ENCODE measurements around the gene GPANK1.

Gene GPANK1

DNA sequence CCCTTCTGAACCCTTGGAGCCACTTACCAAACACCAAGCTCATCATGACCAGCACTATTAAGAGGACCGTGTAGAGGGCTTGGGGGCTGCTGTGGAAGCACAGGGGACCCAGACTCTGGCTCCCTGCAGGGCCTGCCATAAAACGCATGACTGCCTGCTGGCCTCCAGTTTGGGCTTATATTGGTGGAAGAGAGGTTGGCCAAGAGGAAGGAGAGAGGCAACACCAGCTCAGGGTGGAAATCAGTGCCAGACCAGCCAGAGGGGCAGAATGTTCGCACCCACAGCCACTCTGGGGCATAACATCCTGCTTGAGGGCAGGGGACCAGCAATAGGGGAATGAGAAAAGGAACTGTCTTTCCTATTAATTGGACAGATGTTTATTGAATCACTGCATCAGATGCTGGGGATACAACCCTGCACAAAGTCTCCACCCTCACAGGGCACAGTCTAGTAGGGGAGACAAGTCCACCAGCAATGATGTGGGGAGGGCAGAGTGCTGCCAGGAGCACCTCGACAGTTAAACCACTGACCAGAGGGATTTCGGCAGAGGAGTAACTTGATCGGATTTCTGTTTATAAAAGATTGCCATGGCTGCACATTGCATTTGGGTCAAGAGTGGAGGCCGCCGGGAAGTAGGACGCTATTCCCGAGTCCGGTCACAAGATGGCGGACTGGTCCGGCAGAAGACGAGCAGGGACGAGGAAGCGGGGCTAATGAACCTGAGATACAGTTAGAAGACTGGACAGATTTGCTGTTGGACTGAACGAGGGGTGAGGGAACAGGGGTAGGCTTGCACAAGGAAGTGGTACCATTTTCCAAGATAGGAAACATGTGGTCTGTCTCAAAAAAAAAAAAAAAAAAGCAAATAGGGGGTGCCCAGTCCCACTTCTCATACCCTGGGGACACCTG lies 15.7 kb upstream of the GPANK1 start, which contains the start of gene LY6G5C:
Gene LY6G5C (minus strand): TSS at position 842 of the 909 bp plus-strand sequence. CDS start 694 bp downstream, at position 148.
- no peaks in the 10 kb centered on the region for H3K36me3 Mint-ChIP-seq
- no peaks in the 10 kb centered on the region for H3K27me3 Mint-ChIP-seq
- H3K27ac Mint-ChIP-seq: peak within 1 kb of the TSS; percentile 71
- no peaks in the 10 kb centered on the region for H3K9me3 Mint-ChIP-seq
- H3K4me3 Mint-ChIP-seq: peak within 1 kb of the TSS; percentile 89
- H3K4me1 Mint-ChIP-seq: peaks cover 24% of the 10 kb centered on the region

DNA sequence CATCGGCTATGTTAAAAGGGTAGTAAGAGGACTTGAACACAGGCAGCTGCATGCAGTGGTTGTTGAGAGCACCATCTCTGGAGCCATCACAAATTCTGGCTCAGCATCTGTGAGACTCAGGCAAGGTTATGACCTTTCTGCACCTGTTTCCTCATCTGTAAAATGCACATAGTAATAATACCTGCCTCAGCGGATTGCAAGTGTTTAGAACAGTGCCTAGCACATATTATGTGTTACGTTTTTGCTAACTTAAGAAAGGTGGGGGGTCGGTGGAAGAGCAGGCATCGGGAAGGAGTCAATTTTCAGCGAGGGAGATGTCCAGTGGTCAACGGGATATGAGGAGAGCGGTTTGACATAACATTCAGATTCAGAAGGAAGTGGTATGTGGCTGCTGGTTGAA lies 13.2 kb upstream of the GPANK1 start:
- H3K36me3 Mint-ChIP-seq: no peaks in the 10 kb centered on the region
- H3K4me3 Mint-ChIP-seq: no peak overlapping the region

DNA sequence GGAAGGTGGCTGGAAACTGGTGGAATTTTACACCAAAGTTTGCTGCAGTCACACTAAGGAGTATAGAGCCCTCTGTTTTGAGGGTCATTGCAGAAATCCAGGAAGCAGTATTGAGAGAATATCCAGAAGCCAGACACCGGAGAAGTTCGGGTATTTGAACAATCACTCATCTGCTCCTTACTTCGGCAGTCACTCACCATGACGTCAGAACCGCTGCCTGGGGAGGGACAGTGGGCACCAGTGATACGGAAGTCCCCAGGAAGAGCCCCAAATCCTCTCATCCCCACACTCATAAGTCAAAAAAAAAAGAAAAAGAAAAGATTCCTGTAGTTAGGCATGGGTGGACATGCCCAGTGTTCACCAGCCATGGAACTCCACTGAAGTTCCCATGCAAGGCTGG lies 12.1 kb upstream of the GPANK1 start:
- Mint-ChIP-seq H3K9me3 (no peaks in the 10 kb centered on the region), H3K27ac (no peak overlapping the region), H3K36me3 (peaks cover 5% of the 10 kb centered on the region), H3K4me3 (no peak overlapping the region), H3K27me3 (no peaks in the 10 kb centered on the region), H3K4me1 (peaks cover 23% of the 10 kb centered on the region)

More for the DNA sequence above, 13.2 kb upstream of the GPANK1 start:
- H3K4me1 Mint-ChIP-seq: peaks cover 24% of the 10 kb centered on the region
- H3K27me3 Mint-ChIP-seq: no peaks in the 10 kb centered on the region
- H3K9me3 Mint-ChIP-seq: no peaks in the 10 kb centered on the region
- no peak overlapping the region for H3K27ac Mint-ChIP-seq

DNA sequence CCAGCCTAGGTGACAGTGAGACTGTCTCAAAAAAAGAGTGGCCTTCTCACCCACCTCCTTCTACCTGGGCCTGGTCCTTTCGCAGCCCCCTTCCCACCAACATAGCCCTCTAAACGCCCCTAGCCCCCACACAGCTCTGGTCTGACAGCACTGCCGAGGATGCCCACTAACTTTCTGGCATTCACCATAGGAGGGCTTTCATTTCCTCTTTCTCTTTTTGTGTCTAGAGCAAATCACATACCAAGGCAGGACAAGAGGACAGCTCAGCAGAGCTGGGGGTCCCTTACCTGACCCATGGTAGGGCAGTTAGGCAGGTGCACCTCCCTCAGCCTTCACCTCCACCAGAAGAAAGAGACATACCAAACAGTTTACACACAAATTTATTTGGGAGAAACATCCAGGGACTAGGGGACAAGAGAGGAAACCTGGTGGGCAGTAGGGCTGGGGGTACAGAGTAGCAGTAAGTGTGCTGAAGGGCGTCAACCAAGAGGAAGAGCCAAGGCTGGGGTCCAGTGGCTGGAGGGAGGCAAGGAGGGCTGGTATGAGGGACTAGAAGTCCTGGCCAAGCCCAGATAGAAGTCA lies 11.6 kb upstream of the GPANK1 start:
- H3K4me1 Mint-ChIP-seq: peaks cover 18% of the 10 kb centered on the region
- no peak overlapping the region for H3K4me3 Mint-ChIP-seq
- H3K27ac Mint-ChIP-seq: no peak overlapping the region

DNA sequence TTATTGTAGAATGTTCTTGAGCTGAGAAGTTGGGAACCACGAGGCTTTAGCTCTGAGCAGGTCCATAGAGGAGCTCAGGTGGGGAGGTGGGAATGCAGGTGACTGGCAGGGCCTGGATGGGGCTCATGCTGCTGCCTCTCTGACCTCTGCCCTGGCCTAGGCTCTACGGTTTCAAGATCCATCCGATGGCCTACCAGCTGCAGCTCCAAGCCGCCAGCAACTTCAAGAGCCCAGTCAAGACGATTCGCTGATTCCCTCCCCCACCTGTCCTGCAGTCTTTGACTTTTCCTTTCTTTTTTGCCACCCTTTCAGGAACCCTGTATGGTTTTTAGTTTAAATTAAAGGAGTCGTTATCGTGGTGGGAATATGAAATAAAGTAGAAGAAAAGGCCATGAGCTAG lies 4.9 kb upstream of the GPANK1 start, which contains the start of gene LY6G5B:
Gene LY6G5B (plus strand): TSS at position 301 of the 400 bp plus-strand sequence. CDS start 975 bp downstream, outside the sequence.
- Mint-ChIP-seq H3K36me3 (peaks cover 20% of the 10 kb centered on the region), H3K4me3 (no peak within 1 kb of the TSS), H3K9me3 (no peaks in the 10 kb centered on the region), H3K27me3 (no peaks in the 10 kb centered on the region), H3K27ac (no peak within 1 kb of the TSS), H3K4me1 (peaks cover 35% of the 10 kb centered on the region)

More for the DNA sequence above, 11.6 kb upstream of the GPANK1 start:
- Mint-ChIP-seq H3K36me3 (peaks cover 5% of the 10 kb centered on the region), H3K27me3 (no peaks in the 10 kb centered on the region), H3K9me3 (no peaks in the 10 kb centered on the region)

DNA sequence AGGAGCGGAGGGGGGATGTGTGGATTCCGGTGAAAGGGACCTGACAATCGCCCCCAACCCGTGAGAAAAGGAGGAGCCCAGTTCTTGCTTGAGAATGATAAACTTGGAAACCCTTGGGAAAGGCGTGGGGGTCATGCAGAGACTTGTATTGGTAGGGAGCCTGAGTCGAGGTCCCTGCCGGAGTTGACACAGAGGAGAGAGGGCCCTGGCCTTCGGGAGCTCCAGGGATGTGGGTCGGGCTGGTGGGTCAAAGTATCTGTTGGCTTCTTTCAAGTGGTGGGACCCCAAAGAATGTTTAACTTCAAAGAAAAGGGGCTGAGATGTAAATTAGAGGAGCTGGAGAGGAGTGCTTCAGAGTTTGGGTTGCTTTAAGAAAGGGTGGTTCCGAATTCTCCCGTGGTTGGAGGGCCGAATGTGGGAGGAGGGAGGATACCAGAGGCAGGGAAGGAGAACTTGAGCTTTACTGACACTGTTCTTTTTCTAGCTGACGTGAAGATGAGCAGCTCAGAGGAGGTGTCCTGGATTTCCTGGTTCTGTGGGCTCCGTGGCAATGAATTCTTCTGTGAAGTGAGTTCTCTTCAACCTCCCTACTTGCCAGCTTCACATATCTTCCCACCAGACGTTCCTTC lies 1.7 kb upstream of the GPANK1 start:
- Mint-ChIP-seq H3K4me3 (peak overlapping the region; percentile 99), H3K4me1 (peaks cover 59% of the 10 kb centered on the region), H3K36me3 (peaks cover 26% of the 10 kb centered on the region), H3K27ac (peak overlapping the region; percentile 99), H3K9me3 (no peaks in the 10 kb centered on the region), H3K27me3 (no peaks in the 10 kb centered on the region)

DNA sequence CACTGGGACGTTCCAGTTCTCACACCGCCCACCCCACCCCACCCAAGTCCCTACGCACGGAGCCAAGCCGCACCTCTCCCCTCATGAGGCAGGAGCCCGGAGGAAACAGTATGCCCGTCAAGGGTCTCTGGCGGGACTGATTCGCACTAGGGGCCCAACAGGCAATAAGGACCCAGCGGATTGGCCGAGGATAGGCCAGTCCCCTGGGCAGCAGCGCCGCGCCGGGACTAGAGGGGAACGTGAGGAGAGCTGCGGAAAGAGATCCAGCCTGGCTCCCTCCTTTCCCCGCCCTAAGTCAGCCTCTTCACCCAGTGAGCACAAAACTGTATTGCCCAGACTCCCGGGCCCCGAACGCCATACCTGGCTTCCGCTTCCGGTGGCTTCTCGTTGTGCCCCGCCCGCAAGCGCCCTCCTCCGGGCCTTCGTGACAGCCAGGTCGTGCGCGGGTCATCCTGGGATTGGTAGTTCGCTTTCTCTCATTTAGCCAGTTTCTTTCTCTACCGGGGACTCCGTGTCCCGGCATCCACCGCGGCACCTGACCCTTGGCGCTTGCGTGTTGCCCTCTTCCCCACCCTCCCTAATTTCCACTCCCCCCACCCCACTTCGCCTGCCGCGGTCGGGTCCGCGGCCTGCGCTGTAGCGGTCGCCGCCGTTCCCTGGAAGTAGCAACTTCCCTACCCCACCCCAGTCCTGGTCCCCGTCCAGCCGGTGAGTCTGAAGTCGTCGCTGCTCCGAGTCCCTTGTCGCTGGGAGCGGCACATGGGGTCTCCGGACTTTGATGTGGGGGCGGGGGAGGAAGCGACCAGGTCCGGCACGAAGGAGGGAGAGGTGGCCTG lies 922 bp upstream of the GPANK1 start, which contains the start of gene CSNK2B:
Gene CSNK2B (plus strand): TSS at position 580 of the 836 bp plus-strand sequence. CDS start 752 bp downstream, outside the sequence.
- Mint-ChIP-seq H3K9me3 (no peaks in the 10 kb centered on the region), H3K27me3 (no peaks in the 10 kb centered on the region), H3K4me1 (peaks cover 65% of the 10 kb centered on the region), H3K27ac (peak within 1 kb of the TSS; percentile 99), H3K36me3 (peaks cover 26% of the 10 kb centered on the region), H3K4me3 (peak within 1 kb of the TSS; percentile 99)

DNA sequence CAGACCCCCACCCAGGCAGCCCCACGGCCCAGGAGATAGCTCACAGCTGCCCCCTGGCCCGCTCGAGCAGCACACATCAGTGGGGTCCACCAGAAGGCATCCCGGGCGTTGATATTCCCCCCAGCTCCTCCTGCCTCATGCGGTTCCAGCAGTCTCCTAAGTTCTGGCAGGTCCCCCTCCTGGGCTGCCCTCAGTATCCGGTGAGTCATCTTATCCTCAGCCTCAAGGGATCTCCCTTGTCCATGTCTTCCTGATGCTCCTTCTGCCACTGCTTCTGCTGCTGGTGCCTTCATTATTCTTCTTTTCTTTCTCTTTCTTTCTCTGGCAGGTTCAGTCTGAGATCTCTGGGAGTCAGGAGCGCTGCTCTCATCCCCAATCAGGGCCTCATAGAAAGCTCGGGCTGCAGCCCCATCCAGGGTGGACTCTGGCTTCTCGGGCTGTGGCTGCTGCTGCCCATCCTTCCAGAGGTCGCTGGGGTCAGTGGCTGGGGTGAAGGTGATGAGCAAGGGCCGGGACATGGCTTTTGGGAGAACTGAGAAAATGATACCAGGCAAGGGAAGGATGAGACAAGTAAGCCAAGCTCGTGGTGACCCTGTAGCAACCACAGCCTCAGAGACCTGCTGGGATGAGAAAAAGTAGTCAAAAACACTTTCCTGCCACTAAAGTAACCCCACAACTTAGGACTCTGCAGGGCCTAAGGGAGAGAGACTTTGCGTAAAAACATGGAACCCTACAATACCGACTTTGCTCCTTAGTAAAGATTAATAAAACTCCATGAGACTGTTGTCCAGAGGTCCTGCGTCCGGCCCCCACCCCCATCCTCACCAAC lies 622 bp downstream of the GPANK1 start:
- H3K27me3 Mint-ChIP-seq: no peaks in the 10 kb centered on the region
- peak overlapping the region; percentile 99 for H3K27ac Mint-ChIP-seq
- peaks cover 26% of the 10 kb centered on the region for H3K36me3 Mint-ChIP-seq
- H3K4me3 Mint-ChIP-seq: peak overlapping the region; percentile 99
- no peaks in the 10 kb centered on the region for H3K9me3 Mint-ChIP-seq
- peaks cover 75% of the 10 kb centered on the region for H3K4me1 Mint-ChIP-seq

DNA sequence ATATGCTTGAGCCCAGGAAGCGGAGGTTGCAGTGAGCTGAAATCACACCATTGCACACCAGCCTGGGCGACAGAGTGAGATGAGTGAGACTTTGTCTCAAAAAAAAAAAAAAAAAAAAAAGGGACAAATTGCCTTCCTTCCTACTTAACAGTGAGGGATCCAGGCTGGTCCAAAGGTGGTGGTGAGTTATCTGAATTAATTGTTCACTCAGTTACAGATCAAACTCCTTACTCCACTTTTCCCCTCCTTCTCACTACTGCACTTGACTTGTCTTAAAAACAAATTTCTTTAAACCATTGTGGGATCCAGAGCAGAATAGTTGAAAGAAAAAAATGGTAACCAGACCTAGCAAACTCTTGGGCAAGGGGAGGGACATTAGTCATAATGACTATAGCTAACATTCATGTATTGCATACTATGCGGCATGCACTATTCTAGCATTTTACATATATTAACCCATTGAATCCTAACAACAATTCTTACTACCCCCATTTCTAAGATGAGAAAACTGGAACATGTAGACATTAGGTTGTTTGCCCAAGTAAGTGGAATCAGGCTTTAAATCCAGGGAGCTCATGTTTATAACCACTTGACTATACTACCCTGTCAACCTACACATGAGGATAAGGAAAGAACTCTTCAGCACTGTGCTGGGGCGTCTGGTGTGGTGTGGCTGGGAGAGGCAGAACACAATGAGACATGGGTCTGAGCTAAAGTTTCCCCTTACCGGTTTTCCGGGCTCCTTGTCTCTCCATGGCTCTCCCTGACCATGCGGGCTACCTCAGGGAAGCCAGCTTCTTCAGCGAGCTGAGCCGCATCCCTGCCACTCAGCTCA lies 1.5 kb downstream of the GPANK1 start:
- H3K27me3 Mint-ChIP-seq: no peaks in the 10 kb centered on the region
- H3K4me1 Mint-ChIP-seq: peaks cover 75% of the 10 kb centered on the region
- H3K36me3 Mint-ChIP-seq: peaks cover 26% of the 10 kb centered on the region
- peak overlapping the region; percentile 99 for H3K27ac Mint-ChIP-seq
- H3K9me3 Mint-ChIP-seq: no peaks in the 10 kb centered on the region
- H3K4me3 Mint-ChIP-seq: peak overlapping the region; percentile 99

DNA sequence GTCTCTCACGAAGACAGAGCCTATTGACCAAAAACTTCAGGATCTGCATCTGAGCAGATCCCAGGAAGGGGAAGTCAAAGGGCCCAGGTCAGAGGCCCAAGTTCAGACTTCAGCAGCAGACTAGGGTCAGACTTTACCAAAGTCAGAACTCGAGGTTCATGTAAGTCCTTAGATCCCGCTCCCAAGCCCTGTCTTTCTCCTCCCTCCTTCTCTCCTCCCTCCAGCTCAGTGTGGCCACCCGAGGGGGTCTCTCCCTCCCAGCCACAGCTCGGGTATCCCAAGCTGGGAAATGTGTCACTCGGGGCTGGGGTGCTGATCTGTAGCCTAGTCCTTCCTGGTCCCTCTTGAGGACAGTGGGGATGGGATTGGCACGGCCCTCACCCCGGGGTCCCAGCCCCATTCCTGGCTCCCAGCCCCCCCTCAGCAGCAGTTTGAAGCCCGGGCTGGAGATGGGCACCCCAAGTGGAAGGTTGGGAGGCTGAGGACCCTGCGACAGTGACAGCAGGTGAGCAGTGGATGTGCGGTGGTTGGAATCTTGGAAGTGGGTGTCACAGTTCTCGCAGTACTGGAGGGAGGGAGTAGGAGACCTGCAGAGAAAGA lies 2.6 kb downstream of the GPANK1 start:
- peak overlapping the region; percentile 55 for H3K27ac Mint-ChIP-seq
- H3K36me3 Mint-ChIP-seq: peaks cover 22% of the 10 kb centered on the region
- peaks cover 75% of the 10 kb centered on the region for H3K4me1 Mint-ChIP-seq
- H3K4me3 Mint-ChIP-seq: peak overlapping the region; percentile 49
- H3K27me3 Mint-ChIP-seq: no peaks in the 10 kb centered on the region
- no peaks in the 10 kb centered on the region for H3K9me3 Mint-ChIP-seq

DNA sequence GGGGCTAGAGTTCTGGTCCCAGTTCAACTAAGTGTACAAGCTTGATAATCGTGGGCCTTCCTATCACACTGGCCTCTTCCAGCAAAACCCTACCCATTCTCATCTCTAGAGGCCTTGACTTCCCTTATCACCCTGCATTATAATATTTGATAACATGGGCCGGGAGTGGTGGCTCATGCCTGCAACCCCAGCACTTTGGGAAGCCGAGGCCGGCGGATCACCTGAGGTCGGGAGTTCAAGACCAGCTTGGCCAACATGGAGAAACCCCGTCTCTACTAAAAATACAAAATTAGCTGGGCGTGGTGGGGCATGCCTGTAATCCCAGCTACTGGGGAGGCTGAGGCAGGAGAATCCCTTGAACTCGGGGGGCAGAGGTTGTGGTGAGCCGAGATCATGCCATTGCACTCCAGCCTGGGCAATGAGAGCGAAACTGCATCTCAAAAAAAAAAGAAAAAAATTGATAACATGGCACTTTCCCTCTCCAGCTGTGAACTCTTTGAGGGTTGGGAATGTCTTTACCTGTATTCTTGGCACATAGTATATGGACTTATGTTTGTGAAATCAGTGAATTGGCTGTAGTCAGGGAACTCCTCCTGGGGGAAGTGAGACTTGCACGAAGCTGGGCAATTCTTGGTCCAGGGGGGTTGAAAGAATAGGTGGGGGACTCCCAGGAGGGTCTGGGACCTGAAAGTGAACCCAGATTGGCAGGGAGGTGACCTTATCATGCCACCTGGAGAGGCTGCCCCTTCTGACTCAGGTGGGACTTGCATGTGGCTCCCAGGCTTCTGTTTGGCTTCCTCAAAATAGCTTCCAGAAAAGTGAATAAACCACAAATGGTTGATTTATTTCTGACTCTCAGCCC lies 3.3 kb downstream of the GPANK1 start:
- Mint-ChIP-seq H3K4me3 (peak overlapping the region; percentile 93), H3K9me3 (no peaks in the 10 kb centered on the region), H3K36me3 (peaks cover 19% of the 10 kb centered on the region), H3K27me3 (no peaks in the 10 kb centered on the region), H3K27ac (no peak overlapping the region), H3K4me1 (peaks cover 72% of the 10 kb centered on the region)

DNA sequence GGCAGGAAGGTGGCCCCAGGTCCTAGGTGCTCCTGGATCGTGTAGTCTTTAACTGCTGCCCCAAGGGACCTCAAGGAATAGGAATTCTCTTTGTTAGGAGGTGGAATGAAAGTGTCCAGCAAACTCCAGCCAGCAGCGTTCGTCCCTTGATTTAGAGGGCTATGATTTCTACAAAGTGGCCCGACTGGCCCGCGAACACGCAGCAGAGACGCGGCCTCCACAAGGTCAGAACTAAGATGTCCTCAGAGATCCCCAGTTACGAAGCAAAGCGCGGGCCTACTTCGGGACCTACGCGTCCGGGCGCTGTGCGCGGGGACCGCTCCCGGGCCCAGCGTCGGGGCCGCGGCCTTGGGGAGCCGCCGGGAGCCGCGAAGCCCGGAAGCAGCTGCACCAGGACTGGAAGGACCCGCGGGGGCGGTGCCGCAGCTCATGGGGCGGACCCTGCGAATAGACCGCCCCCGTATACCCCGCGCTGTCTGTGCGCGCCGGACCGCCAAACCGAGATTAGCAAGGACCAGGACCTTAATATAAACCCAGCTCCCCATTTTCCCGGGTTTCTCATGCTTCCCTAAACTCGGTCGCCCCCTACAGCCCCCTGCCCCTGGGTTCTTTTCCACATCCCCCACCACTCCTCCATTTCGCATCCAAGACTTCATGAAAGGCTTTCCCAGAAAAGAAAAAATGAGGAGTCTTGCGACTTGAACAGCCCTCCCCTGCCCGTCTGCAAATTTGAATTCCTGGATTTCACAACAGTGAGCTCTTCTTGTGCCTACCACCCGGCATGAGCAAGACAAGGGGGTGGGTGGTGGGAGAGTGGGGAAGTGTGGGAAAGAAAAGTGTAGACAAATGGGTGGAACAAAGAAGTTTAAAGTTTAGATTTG lies 4.2 kb downstream of the GPANK1 start, which contains the start of gene C6orf47:
Gene C6orf47 (minus strand): TSS at position 398 of the 881 bp plus-strand sequence. CDS start 831 bp downstream, outside the sequence.
- H3K9me3 Mint-ChIP-seq: no peaks in the 10 kb centered on the region
- H3K4me1 Mint-ChIP-seq: peaks cover 74% of the 10 kb centered on the region
- peak within 1 kb of the TSS; percentile 93 for H3K4me3 Mint-ChIP-seq

More for the DNA sequence above, 4.2 kb downstream of the GPANK1 start, which contains the start of gene C6orf47:
- Mint-ChIP-seq H3K27ac (peak within 1 kb of the TSS; percentile 82), H3K36me3 (peaks cover 12% of the 10 kb centered on the region), H3K27me3 (no peaks in the 10 kb centered on the region)
